Stimulated activated naive CD4-positive, alpha-beta T cell treated with Interleukin-2 at 50 U/mL for 16 hours (primary cell): ENCODE results near the gene CACNA2D4.

Experiments used
- DNase-seq: peaks from one replicate; lab custom pipeline; 2025; lab: John Stamatoyannopoulos, UW

CACNA2D4 gene

GRCh38 chr12:1919284-1919683, 832 bp upstream of the CACNA2D4 start:
- DNase-seq = no peak

GRCh38 chr12:1918884-1919236, 408 bp upstream of the CACNA2D4 start:
- no peak for DNase-seq

- no peak for DNase-seq
Observed at GRCh38 chr12:1917172-1918070, 1.0 kb downstream of the CACNA2D4 start.

DNA sequence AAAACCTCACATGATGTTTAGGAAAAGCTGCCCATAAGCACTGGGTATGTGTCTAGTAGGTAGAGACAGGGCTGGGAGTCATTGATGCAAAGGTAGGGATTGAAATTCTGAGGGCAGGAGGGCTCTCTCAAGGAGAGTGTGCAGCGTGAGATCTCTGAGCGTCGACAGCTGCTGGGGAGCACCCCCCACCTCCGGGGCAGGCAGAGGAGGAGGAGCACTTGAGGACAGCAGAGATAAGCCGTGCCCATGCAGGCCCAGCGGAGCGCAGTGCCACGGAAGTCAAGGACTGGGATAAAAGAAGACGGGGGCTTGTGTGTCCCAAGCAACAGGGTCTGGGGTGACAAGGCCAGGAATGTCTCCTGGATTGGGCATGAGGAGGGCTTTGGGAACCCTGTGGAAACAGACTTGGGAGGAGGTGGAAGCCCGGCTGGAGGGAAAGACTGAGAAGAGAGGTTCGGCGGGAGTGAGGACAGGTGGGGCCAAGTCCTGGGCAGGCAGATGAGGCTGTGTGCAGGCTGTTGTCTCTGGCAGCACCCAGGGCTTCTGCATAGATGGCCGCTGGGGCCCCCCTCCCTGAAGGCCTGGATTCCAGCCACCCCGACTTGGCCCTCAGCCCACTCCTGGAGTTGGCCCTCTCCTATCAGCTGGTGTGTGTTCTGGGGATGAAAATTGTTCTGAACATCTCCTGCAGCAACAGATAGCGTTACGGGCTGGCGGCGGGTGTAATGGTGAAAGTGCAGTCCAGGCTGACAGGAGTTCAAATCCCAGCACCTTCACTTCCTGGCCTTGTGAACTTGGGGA, 1.9 kb downstream of the CACNA2D4 start:
- no peak for DNase-seq

DNA sequence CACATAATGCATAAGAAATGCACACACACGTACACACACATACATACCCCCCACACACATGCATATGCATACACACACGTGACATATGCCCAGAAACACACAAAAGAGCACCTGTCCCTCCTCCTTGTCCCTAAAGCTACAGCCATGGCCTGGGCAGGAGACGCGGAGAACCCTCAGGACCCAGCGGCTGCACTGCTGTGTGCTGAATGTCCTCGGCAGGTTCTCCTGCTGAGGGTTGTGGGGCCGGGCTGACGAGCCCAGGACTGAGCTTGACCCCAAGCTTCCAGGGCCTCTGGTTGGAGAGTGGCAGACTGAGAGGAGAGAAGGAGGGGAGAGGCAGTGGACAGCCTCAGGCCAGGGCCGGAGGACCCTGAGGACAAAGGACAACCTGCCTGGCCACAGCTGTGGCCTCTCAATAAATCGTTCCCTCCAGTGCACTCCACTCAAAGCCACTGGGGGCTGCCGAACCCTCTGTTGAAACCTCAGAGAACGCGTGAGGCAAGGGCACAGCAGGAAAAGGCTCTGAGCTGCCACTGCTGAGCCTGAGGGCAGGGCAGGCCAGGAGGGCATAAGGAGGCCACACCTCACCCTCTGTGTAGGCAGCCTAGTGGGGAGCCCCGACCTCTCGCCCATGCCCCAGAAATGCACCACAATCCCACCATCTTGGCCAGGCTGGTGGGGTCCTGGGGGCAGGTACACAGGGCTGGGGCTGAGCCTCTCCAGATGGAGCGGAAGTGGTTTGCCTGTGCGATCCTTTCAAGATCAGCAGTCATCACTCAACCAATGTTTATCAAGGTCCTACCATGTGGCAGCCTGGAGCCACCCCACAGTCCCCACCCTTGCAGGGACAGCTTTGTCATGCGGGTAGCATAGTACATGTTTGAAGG, 3.1 kb downstream of the CACNA2D4 start:
- DNase-seq = peak; percentile 4

- no peak for DNase-seq
Observed at GRCh38 chr12:1914114-1914911, 4.1 kb downstream of the CACNA2D4 start.

GRCh38 chr12:1913377-1914113, 4.9 kb downstream of the CACNA2D4 start:
- DNase-seq = no peak

GRCh38 chr12:1912580-1913376, 5.7 kb downstream of the CACNA2D4 start:
- DNase-seq = no peak

DNA sequence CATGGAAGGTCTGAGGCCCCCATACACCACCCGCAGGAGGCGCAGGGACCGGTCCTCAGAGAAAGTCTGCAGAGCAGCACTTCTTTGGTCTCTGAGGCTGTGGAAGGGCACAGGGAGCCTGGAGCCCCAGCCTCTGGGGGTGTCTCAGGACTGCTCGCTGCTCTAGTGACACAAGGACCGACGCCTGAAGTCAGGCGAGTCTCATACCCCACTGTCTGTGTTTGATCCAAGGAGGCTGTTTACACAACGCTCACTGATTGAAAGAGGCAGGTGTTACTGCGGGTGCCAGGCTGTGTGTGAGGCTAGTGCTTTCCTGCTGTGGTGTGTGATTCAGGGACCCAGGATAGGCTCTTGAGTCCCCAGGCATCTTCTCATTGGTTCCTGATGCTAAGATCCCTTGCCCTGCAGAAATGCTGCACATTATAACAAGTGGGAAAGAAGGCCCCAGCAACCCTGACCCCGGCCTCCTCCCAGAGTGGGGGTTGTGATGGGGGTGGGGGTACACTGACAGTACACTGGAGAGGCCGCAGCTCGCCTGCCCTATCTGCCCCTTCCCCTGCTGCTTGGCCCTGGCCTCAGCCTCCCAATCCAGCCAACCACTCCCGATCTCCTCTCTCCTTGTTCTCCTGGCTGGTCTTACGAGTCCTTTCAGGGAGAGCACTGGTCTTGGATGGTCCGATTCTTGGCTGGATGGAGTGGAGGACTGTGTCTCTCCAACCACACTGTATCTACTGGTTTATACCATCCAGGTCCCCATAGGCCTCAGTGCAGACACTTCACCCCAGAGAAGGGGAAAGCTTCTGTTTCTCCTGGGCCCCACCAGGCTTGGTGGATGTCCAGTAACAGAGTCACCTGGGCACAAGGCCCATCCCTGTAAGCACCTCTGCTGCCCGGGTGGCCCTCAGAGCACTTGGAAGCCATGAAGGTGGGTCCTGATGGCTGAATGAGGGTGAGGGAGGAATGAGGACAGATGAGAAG, 6.6 kb downstream of the CACNA2D4 start:
- DNase-seq = no peak

DNA sequence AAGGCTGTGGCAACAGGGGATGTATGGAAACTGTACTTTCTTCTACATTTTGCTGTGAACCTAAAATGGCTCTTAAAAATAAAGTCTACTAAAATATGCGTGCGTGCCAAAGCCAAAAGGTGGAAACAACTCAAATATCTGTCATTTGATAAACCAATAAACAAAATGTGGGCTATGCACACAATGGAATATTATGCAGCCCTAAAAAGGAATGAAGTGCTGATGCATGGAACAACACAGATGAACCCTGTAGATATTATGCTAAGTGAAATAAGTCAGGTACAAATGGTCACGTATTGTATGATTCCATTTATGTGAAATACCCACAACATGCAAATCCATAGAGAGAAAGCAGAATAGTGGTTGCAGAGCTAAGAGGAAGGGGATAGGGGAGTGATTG, 8.0 kb downstream of the CACNA2D4 start:
- no peak for DNase-seq

DNA sequence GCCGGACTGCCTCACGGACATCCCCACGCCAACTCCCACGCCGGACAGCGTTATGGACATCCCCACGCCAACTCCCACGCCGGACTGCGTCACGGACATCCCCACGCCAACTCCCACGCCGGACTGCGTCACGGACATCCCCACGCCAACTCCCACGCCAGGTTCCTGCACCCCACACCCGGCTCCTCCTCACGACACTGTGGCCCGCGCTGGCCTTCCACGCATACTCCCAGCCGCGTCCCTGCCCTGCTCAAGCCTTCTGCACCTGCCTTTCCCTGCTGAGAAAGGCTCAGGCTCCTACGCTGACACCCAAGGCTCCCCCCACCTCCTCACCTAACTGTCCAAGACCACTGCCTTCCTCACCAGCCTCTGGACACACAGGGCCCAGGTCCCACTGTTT, 9.7 kb downstream of the CACNA2D4 start:
- no peak for DNase-seq

- DNase-seq = peak; percentile 15
Observed at GRCh38 chr12:1907652-1908611, 10.5 kb downstream of the CACNA2D4 start.

DNA sequence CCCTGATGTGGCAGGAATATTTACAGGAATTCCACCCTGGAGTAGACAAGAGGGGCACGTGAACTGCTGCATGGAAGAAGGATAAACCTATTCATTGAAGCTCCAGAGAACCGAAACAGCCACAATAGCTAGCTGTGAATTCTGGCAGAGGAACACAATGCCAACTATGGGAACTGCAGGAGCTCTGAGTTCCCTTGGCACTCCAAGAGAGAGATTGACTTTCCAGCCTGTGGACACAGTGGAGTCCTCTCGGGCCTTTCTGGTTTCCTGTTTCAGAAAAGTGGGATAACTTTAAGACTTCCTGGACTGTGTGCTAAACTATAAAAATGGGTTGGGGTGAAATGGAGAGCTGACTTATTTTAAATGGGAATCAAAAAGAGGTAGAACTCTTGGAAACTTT, 11.9 kb downstream of the CACNA2D4 start:
- DNase-seq = no peak

DNA sequence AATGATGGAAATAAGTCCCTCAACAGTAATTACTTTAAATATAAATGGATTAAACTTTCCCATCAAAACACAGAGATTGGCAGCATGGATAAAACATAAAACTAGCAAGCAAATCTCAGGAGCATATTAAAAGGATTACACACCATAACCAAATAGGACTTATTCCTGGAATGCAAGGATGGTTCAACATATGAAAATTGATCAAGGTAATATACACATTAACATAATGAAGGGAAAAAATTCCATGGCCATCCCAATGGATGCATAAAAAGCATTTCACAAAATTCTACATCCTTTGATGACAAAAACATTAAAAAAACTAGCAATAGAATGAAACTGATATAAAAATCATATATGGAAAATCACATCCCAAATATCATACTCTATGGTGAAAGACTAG, 13.6 kb downstream of the CACNA2D4 start:
- no peak for DNase-seq

GRCh38 chr12:1896964-1897363, 21.5 kb downstream of the CACNA2D4 start:
- DNase-seq = no peak

DNA sequence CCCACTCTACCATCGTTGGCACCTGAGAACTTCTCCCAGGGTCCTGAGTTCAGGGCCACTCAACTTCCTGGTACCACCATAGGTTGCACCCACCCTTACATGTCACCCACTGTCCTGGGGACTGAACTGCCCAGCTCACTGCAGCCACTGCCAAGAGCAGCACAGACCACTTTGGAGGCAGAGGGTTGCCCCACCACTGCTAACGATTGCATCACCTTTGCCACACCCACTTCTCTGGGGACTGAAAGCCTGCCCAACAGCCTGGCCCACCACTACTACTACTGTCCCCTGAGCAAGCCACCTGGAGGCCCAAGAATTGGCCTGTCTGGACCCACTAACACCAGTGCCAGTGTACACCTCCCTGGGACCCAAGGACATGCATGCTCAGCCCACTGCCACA, 27.6 kb downstream of the CACNA2D4 start:
- no peak for DNase-seq

GRCh38 chr12:1890119-1890703, 28.2 kb downstream of the CACNA2D4 start:
- no peak for DNase-seq
